Left lung (tissue), 10 donors: ENCODE results near the gene AGTRAP. TPM values are rescaled to one million over a fixed set of nuclear protein-coding genes. Genes with fewer than 3 reads are reported as not detected.

Experiments used
- ATAC-seq: fragments of 200-7000 bp; cut with Tn5 transposase; one replicate; pipeline ENCODE4 v1.9.1; 2020; ENCODE audit warnings: moderate library complexity
- DNase-seq, 4 donors: peaks; one replicate each; pipeline ENCODE4 v3.0.0-alpha.2; 2013 to 2020
- H3K27ac ChIP-seq, 2 donors: fragments of 200-600 bp; sonication (generic) in 1 of 2; one replicate each; pipeline versions ENCODE4 v1.5.0 to v1.8.0; 2020 to 2021
- H3K27me3 ChIP-seq, 2 donors: fragments of 200-600 bp; sonication (generic) in 1 of 2; one replicate each; pipeline versions ENCODE4 v1.5.0 to v1.8.0; 2020 to 2021
- H3K36me3 ChIP-seq, 2 donors: fragments of 200-600 bp; sonication (generic) in 1 of 2; one replicate each; pipeline versions ENCODE4 v1.5.0 to v1.8.0; 2020 to 2021
- H3K4me1 ChIP-seq, 2 donors: fragments of 200-600 bp; one replicate each; pipeline ENCODE4 v1.8.0; 2021
- H3K4me3 ChIP-seq, 2 donors: fragments of 200-600 bp; sonication (generic) in 1 of 2; one replicate each; pipeline versions ENCODE4 v1.5.0 to v1.8.0; 2020 to 2021; ENCODE audit warnings: mild to moderate bottlenecking in 1 of 2
- H3K9me3 ChIP-seq, 2 donors: fragments of 200-600 bp; sonication (generic) in 1 of 2; one replicate each; pipeline versions ENCODE4 v1.5.0 to v1.8.0; 2020 to 2021
- intact Hi-C, 2 donors: fragments of 100-400 bp; cut with DNase I; formaldehyde crosslinking; loops; one replicate each; pipeline versions ENCODE4 v1.11.2 to v1.14.2; 2022
- polyA plus RNA-seq, 6 donors: library from polyadenylated mRNA; unstranded; fragments of 120-200 nt; gene quantifications; one replicate each; pipeline ENCODE4 v1.2.1, GENCODE V29; 2013; ENCODE audit not compliant: insufficient read length in 6 of 6
- total RNA-seq, 2 donors: library from RNA; stranded (reverse); fragmentation: NEBNext Ultra II Directional; extraction: Animal tissue kit (Norgen Biotek cat#: 25700); gene quantifications; one replicate each; pipeline ENCODE4 v1.2.1, GENCODE V29; 2021
- TF ChIP-seq, protein P1 (sequence below), 2 donors: fragments of 200-600 bp; sonication (generic) in 1 of 2; IDR thresholded peaks; one replicate each; pipeline versions ENCODE4 v1.5.0 to v1.8.0; 2021; ENCODE audit warnings: antibody characterized with exemption in 2 of 2
- donor health status: DM: no; HTN: yes; CAD: no.
- donor health status: DM: no; HTN: no; CAD: no.

The AGTRAP gene
- total and polyA plus RNA-seq, 8 donors = 24.7 to 95.8 (median 28.3) TPM

DNA sequence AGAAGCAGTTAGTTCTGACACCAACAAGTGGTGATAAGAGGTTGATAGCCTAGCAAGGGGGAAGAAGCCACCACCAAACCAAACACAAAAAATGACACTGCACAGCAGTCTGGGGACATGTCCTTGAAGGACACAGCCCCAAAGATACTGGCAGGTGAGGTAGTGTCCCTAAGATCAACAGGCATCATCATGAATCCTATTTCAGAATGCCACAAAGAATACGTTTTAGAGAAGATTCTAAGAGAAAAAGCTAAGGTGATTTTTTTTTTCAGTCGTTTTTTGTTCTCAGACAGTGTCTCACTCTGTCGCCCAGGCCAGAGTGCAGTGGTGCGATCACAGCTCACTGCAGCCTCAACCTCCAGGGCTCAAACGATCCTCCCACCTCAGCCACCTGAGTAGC, 50.2 kb downstream of the AGTRAP start:
- no peak overlapping the region for H3K27ac ChIP-seq
- intact Hi-C loops = no loop called here
- H3K36me3 ChIP-seq = peaks cover 0 to 25% of the 10 kb centered on the region in 2 donors
- ATAC-seq (no peak), DNase-seq (peak in 1 of 4 donors; percentile 27)
- H3K4me3 ChIP-seq = no peak overlapping the region
- peaks cover 54 to 62% of the 10 kb centered on the region in 2 donors for H3K4me1 ChIP-seq
- no peaks in the 10 kb centered on the region for H3K9me3 ChIP-seq
- no peaks in the 10 kb centered on the region for H3K27me3 ChIP-seq
- TF ChIP-seq, protein P1, sequence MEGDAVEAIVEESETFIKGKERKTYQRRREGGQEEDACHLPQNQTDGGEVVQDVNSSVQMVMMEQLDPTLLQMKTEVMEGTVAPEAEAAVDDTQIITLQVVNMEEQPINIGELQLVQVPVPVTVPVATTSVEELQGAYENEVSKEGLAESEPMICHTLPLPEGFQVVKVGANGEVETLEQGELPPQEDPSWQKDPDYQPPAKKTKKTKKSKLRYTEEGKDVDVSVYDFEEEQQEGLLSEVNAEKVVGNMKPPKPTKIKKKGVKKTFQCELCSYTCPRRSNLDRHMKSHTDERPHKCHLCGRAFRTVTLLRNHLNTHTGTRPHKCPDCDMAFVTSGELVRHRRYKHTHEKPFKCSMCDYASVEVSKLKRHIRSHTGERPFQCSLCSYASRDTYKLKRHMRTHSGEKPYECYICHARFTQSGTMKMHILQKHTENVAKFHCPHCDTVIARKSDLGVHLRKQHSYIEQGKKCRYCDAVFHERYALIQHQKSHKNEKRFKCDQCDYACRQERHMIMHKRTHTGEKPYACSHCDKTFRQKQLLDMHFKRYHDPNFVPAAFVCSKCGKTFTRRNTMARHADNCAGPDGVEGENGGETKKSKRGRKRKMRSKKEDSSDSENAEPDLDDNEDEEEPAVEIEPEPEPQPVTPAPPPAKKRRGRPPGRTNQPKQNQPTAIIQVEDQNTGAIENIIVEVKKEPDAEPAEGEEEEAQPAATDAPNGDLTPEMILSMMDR (IDR thresholded peaks at IDR 0.05) = no peak

DNA sequence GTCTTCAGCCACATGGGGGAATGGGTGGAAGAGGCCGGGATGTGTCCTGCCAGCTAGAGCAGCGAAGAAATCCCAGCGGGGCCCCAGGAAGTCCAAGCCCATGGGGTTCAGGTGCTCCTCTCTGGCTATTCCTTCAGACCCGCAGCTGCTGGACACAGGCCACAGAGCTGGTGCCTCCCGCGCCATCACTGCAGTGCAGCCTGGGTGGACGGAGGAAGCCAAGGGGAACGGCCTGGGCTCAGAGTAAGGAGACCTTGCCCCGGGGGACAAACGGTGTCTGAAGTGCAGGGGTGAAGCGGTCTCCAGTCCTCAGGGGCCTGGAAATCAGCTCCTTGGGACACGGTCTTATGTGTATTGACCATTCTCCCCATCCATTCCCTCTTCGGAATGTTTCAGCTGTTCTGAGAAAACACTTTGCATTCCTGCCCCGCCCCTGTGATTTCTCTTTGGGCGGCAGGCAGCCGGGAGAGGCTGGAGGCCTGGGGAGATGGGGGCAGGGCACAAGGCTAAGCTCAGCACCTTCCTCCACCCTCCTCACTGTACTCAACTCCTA, 51.4 kb downstream of the AGTRAP start:
- Histone ChIP-seq H3K4me3 (peak overlapping the region in 1 of 2 donors; percentile 9), H3K4me1 (peaks cover 63 to 74% of the 10 kb centered on the region in 2 donors), H3K36me3 (peaks cover 0 to 34% of the 10 kb centered on the region in 2 donors), H3K9me3 (no peaks in the 10 kb centered on the region), H3K27ac (peak overlapping the region; percentile 89 to 94), H3K27me3 (no peaks in the 10 kb centered on the region)
- DNase-seq (peak in 2 of 4 donors; percentile 84 to 86), ATAC-seq (peak; percentile 73)
- intact Hi-C loops = no loop called here
- TF ChIP-seq, protein P1 (IDR thresholded peaks at IDR 0.05) = no peak

GRCh38 chr1:11787804-11788436, 52.0 kb downstream of the AGTRAP start:
- TF ChIP-seq, protein P1 (IDR thresholded peaks at IDR 0.05) = no peak
- intact Hi-C loops = no loop called here
- Histone ChIP-seq H3K4me3 (peak overlapping the region in 1 of 2 donors; percentile 9), H3K27ac (peak overlapping the region; percentile 89 to 94), H3K9me3 (no peaks in the 10 kb centered on the region), H3K36me3 (peaks cover 0 to 40% of the 10 kb centered on the region in 2 donors), H3K27me3 (no peaks in the 10 kb centered on the region), H3K4me1 (peaks cover 63 to 79% of the 10 kb centered on the region in 2 donors)
- ATAC-seq (no peak), DNase-seq (peak in 1 of 4 donors; percentile 75)

DNA sequence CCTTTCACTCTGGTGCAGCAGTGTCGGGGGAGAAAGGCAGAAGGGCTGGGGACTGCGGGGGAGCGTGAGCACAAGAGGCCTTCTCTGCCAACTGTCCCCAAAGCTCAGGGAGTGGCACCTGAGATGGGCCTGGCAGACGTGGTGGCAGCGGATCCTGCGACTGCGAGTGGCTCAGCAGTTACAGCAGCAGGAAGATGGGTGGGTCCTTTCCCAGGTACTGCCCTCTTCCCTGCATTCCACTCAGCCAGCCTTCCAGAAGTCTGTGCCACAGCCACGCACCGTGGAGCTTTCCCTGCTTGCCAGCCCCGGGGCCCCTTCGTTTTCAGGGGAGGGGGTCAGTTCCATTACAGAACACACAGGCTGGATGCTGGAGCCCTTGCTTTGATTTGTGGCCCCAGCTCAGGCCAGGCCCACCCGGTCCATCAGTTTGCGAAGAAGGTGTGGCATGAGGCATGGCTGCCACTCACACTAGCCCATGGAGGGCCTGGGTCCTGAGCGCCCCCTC, 52.7 kb downstream of the AGTRAP start:
- H3K4me3 ChIP-seq = peak overlapping the region in 1 of 2 donors; percentile 9
- peaks cover 63 to 79% of the 10 kb centered on the region in 2 donors for H3K4me1 ChIP-seq
- H3K27ac ChIP-seq = peak overlapping the region; percentile 89 to 94
- H3K27me3 ChIP-seq = no peaks in the 10 kb centered on the region
- TF ChIP-seq, protein P1 (IDR thresholded peaks at IDR 0.05) = no peak
- DNase-seq = peak in 2 of 4 donors; percentile 71 to 79
- intact Hi-C loops = no loop called here
- peak; percentile 48 for ATAC-seq
- no peaks in the 10 kb centered on the region for H3K9me3 ChIP-seq
- H3K36me3 ChIP-seq = peaks cover 0 to 47% of the 10 kb centered on the region in 2 donors
